Measurements from ENCODE around the gene TOPAZ1. TPM values are rescaled to one million over a fixed set of nuclear protein-coding genes. Genes with fewer than 3 reads are reported as not detected.
A peak's percentile ranks its signal among the peaks of the same experiment; 100 is the strongest.

Gene TOPAZ1
- total and polyA plus RNA-seq, 9 of the 15 experiments (the other 6 are each of a cell fraction or from before 2014, with no cell fraction given): 0.01 TPM; not detected in 8

DNA sequence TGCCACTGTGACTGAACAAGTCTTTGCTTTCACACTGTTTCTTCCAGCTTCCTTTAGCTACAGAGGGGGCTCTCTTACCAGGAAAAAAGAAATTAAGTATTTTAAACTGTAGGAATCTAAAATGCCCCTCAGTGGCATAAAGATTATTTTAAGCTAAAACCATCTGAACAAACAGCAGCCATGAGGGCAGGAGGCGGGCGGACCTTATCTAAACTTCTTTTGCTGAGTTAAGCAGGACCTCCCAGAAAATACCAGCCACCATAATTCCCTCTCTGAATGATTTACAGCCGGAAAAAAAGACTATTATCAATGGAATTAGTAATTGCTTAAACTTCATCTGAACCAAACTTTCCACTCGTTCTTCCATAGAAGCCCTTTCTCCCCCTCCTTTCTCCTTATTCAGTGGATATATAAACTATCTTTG is 5.2 kb upstream of the TOPAZ1 start (continued):
- TF ChIP-seq, protein P1, sequence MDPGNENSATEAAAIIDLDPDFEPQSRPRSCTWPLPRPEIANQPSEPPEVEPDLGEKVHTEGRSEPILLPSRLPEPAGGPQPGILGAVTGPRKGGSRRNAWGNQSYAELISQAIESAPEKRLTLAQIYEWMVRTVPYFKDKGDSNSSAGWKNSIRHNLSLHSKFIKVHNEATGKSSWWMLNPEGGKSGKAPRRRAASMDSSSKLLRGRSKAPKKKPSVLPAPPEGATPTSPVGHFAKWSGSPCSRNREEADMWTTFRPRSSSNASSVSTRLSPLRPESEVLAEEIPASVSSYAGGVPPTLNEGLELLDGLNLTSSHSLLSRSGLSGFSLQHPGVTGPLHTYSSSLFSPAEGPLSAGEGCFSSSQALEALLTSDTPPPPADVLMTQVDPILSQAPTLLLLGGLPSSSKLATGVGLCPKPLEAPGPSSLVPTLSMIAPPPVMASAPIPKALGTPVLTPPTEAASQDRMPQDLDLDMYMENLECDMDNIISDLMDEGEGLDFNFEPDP (CRISPR knock-in tag; IDR thresholded peaks at IDR 0.05): no peak
- TF ChIP-seq ZNF274 (IDR thresholded peaks at IDR 0.05; ENCODE audit: borderline replicate concordance, low read depth, low read length) (no peak), NFE2 (IDR thresholded peaks at IDR 0.05; ENCODE audit: low read depth) (peak; percentile 58), NRF1 (conservative IDR thresholded peaks at IDR 0.05 in 1 of 2, IDR thresholded peaks at IDR 0.05 in 1 of 2) (0 out of 4 replicates have a peak, but pooled peaks of 1 of the 2 experiments have one; percentile 1), HSF4 (CRISPR knock-in tag; IDR thresholded peaks at IDR 0.05; ENCODE audit: borderline replicate concordance) (no peak; the same call in 1 of the 2 replicates), ZNF695 (CRISPR knock-in tag; IDR thresholded peaks at IDR 0.05) (no peak), EGR1 (conservative IDR thresholded peaks at IDR 0.05) (no peak), PTTG1 (tag; IDR thresholded peaks at IDR 0.05; ENCODE audit: low read depth) (no peak)
- TF ChIP-seq, protein P2, sequence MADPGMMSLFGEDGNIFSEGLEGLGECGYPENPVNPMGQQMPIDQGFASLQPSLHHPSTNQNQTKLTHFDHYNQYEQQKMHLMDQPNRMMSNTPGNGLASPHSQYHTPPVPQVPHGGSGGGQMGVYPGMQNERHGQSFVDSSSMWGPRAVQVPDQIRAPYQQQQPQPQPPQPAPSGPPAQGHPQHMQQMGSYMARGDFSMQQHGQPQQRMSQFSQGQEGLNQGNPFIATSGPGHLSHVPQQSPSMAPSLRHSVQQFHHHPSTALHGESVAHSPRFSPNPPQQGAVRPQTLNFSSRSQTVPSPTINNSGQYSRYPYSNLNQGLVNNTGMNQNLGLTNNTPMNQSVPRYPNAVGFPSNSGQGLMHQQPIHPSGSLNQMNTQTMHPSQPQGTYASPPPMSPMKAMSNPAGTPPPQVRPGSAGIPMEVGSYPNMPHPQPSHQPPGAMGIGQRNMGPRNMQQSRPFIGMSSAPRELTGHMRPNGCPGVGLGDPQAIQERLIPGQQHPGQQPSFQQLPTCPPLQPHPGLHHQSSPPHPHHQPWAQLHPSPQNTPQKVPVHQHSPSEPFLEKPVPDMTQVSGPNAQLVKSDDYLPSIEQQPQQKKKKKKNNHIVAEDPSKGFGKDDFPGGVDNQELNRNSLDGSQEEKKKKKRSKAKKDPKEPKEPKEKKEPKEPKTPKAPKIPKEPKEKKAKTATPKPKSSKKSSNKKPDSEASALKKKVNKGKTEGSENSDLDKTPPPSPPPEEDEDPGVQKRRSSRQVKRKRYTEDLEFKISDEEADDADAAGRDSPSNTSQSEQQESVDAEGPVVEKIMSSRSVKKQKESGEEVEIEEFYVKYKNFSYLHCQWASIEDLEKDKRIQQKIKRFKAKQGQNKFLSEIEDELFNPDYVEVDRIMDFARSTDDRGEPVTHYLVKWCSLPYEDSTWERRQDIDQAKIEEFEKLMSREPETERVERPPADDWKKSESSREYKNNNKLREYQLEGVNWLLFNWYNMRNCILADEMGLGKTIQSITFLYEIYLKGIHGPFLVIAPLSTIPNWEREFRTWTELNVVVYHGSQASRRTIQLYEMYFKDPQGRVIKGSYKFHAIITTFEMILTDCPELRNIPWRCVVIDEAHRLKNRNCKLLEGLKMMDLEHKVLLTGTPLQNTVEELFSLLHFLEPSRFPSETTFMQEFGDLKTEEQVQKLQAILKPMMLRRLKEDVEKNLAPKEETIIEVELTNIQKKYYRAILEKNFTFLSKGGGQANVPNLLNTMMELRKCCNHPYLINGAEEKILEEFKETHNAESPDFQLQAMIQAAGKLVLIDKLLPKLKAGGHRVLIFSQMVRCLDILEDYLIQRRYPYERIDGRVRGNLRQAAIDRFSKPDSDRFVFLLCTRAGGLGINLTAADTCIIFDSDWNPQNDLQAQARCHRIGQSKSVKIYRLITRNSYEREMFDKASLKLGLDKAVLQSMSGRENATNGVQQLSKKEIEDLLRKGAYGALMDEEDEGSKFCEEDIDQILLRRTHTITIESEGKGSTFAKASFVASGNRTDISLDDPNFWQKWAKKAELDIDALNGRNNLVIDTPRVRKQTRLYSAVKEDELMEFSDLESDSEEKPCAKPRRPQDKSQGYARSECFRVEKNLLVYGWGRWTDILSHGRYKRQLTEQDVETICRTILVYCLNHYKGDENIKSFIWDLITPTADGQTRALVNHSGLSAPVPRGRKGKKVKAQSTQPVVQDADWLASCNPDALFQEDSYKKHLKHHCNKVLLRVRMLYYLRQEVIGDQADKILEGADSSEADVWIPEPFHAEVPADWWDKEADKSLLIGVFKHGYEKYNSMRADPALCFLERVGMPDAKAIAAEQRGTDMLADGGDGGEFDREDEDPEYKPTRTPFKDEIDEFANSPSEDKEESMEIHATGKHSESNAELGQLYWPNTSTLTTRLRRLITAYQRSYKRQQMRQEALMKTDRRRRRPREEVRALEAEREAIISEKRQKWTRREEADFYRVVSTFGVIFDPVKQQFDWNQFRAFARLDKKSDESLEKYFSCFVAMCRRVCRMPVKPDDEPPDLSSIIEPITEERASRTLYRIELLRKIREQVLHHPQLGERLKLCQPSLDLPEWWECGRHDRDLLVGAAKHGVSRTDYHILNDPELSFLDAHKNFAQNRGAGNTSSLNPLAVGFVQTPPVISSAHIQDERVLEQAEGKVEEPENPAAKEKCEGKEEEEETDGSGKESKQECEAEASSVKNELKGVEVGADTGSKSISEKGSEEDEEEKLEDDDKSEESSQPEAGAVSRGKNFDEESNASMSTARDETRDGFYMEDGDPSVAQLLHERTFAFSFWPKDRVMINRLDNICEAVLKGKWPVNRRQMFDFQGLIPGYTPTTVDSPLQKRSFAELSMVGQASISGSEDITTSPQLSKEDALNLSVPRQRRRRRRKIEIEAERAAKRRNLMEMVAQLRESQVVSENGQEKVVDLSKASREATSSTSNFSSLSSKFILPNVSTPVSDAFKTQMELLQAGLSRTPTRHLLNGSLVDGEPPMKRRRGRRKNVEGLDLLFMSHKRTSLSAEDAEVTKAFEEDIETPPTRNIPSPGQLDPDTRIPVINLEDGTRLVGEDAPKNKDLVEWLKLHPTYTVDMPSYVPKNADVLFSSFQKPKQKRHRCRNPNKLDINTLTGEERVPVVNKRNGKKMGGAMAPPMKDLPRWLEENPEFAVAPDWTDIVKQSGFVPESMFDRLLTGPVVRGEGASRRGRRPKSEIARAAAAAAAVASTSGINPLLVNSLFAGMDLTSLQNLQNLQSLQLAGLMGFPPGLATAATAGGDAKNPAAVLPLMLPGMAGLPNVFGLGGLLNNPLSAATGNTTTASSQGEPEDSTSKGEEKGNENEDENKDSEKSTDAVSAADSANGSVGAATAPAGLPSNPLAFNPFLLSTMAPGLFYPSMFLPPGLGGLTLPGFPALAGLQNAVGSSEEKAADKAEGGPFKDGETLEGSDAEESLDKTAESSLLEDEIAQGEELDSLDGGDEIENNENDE (IDR thresholded peaks at IDR 0.05; ENCODE audit: low read depth, low read length): no peak
- TF ChIP-seq, protein P3, sequence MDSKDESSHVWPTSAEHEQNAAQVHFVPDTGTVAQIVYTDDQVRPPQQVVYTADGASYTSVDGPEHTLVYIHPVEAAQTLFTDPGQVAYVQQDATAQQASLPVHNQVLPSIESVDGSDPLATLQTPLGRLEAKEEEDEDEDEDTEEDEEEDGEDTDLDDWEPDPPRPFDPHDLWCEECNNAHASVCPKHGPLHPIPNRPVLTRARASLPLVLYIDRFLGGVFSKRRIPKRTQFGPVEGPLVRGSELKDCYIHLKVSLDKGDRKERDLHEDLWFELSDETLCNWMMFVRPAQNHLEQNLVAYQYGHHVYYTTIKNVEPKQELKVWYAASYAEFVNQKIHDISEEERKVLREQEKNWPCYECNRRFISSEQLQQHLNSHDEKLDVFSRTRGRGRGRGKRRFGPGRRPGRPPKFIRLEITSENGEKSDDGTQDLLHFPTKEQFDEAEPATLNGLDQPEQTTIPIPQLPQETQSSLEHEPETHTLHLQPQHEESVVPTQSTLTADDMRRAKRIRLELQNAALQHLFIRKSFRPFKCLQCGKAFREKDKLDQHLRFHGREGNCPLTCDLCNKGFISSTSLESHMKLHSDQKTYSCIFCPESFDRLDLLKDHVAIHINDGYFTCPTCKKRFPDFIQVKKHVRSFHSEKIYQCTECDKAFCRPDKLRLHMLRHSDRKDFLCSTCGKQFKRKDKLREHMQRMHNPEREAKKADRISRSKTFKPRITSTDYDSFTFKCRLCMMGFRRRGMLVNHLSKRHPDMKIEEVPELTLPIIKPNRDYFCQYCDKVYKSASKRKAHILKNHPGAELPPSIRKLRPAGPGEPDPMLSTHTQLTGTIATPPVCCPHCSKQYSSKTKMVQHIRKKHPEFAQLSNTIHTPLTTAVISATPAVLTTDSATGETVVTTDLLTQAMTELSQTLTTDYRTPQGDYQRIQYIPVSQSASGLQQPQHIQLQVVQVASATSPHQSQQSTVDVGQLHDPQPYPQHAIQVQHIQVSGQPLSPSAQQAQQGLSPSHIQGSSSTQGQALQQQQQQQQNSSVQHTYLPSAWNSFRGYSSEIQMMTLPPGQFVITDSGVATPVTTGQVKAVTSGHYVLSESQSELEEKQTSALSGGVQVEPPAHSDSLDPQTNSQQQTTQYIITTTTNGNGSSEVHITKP (IDR thresholded peaks at IDR 0.05; ENCODE audit: partially characterized antibody): no peak
- TF ChIP-seq, protein P4, sequence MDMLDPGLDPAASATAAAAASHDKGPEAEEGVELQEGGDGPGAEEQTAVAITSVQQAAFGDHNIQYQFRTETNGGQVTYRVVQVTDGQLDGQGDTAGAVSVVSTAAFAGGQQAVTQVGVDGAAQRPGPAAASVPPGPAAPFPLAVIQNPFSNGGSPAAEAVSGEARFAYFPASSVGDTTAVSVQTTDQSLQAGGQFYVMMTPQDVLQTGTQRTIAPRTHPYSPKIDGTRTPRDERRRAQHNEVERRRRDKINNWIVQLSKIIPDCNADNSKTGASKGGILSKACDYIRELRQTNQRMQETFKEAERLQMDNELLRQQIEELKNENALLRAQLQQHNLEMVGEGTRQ (CRISPR knock-in tag; IDR thresholded peaks at IDR 0.05): no peak

Data from K562 (cell line).